ENCODE results near the gene KREMEN2. TPM values are rescaled to one million over a fixed set of nuclear protein-coding genes. Genes with fewer than 3 reads are reported as not detected.

The KREMEN2 gene
- polyA plus RNA-seq, 1 donor: 0.66 TPM

DNA sequence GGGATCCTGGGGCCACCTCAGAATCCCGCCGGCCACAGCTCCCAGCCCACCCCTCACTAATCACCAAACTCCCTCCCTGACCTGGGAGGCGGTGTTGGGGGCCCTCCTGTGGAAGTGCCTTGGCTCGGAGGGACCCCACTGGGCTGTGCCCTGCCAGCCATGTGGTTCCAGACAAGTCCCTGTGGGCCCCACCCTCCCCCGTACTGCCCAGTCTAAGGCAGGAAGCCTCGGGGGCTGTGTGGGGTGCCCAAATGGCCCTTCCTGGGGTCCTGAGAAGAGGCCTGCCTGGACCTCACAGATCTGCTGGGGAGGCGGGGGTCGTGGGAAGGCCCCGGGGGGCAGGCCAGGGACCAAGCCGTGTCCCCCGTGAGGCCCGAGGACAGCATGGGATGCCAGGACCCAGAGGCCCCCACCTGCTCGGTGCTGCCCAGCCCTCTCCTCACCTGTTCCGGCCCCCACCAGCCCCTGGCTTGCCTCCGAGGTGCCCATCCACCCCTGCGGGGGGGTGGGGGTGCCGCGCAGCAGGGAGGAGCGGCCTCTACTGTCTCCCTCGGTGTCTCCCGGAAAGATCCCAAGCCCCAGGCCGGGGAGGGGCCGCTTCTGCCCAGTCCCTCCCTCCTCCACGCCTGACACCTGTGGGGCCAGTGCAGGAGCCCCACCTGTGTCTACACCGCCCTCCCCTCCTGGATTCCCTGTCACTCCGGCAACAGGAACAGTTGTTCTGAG lies 9.3 kb upstream of the KREMEN2 start:
- peaks cover 13% of the 10 kb centered on the region for H3K4me1 ChIP-seq (ENCODE audit: control insufficient read depth, insufficient read depth, low read length)
- H3K9me3 ChIP-seq (ENCODE audit: control insufficient read depth, low read depth, low read length): peaks cover 8% of the 10 kb centered on the region
- peak overlapping the region; percentile 32 for H3K27ac ChIP-seq (ENCODE audit: low read length)
- H3K36me3 ChIP-seq (ENCODE audit: control insufficient read depth, insufficient read depth, low read length): no peaks in the 10 kb centered on the region
- peak in 1 of 2 donors; percentile 43 for DNase-seq
- peaks cover 18% of the 10 kb centered on the region for H3K27me3 ChIP-seq (ENCODE audit: control insufficient read depth, insufficient read depth, low read length)
- no CpG with 5 or more reads among the region's 26 CpGs for WGBS (ENCODE audit: insufficient coverage, low lambda C conversion rate)
- H3K4me3 ChIP-seq (ENCODE audit: low read length): peak overlapping the region; percentile 13

GRCh38 chr16:2955438-2955778 lies 8.7 kb upstream of the KREMEN2 start:
- peak overlapping the region; percentile 32 for H3K27ac ChIP-seq (ENCODE audit: low read length)

DNA sequence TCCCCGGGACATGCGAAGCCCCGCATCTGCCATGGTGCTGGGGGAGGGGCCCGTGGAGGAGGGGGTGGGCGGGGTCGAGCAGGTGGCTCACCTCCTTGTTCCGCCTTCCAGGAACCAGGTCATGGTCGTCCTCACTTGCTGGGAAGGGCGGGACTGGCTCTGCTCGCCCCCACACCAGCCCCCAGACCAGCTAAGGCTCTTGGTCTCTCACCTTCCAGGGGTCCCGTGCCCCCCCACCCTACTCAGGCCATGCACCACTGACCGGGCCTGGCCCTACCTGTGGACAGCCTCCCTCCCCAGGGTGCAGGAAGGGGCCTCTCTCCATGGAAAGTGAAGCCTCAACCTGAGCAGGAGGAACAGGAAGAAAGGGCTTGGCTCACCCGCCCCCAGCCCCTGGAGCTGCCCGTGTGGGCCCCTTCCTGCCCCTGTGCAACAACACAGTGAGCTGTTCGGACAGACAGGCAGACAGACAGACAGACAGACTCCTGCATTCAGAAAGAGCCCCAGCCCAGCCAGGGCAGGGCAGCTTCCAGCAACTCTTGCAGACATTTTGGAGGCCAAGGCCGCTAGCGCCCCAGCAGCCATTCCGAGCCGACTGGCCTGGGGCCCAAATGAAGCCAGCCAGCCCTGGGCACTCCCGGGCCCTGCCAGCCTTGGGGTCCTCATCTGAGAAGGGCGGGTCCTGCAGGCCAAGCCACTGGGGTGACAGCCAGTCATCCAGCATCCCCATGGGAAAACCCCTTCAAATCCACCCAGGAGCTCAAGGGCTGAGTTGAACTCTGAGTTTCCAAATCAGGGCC lies 8.1 kb upstream of the KREMEN2 start:
- Histone ChIP-seq H3K4me3 (ENCODE audit: low read length) (no peak overlapping the region), H3K27me3 (ENCODE audit: control insufficient read depth, insufficient read depth, low read length) (peaks cover 24% of the 10 kb centered on the region), H3K4me1 (ENCODE audit: control insufficient read depth, insufficient read depth, low read length) (peaks cover 13% of the 10 kb centered on the region), H3K9me3 (ENCODE audit: control insufficient read depth, low read depth, low read length) (peaks cover 6% of the 10 kb centered on the region), H3K36me3 (ENCODE audit: control insufficient read depth, insufficient read depth, low read length) (no peaks in the 10 kb centered on the region), H3K27ac (ENCODE audit: low read length) (no peak overlapping the region)
- no peak for DNase-seq
- no CpG with 5 or more reads among the region's 21 CpGs for WGBS (ENCODE audit: insufficient coverage, low lambda C conversion rate)

More at GRCh38 chr16:2955438-2955778, 8.7 kb upstream of the KREMEN2 start:
- Histone ChIP-seq H3K4me1 (ENCODE audit: control insufficient read depth, insufficient read depth, low read length) (peaks cover 13% of the 10 kb centered on the region), H3K36me3 (ENCODE audit: control insufficient read depth, insufficient read depth, low read length) (no peaks in the 10 kb centered on the region), H3K4me3 (ENCODE audit: low read length) (no peak overlapping the region), H3K27me3 (ENCODE audit: control insufficient read depth, insufficient read depth, low read length) (peaks cover 20% of the 10 kb centered on the region), H3K9me3 (ENCODE audit: control insufficient read depth, low read depth, low read length) (peaks cover 8% of the 10 kb centered on the region)
- no peak for DNase-seq
- no CpG with 5 or more reads among the region's 10 CpGs for whole genome bisulfite sequencing (ENCODE audit: insufficient coverage, low lambda C conversion rate)

GRCh38 chr16:2956579-2956956 lies 7.5 kb upstream of the KREMEN2 start:
- DNase-seq: no peak
- H3K4me1 ChIP-seq (ENCODE audit: control insufficient read depth, insufficient read depth, low read length): peaks cover 13% of the 10 kb centered on the region
- no CpG with 5 or more reads among the region's 11 CpGs for whole genome bisulfite sequencing (ENCODE audit: insufficient coverage, low lambda C conversion rate)

DNA sequence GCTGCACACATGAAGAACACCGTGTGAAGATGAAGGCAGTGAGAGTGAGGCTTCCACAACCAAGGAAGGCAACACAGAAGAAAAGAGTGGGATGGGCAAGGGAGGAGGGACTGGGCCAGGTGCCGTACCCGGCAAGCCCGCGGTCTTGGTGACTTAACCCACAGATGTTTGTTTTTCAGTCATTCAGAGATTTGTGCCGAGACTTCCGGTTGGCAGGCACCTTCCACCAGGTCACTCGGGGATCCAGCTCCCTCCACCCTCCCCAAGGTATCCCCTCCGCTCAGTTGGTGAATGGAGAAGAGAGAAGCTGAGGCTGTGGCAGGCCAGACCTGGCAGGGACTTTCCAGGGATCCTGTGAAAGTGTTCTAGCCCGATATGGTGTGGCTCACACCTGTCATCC lies 4.9 kb upstream of the KREMEN2 start:
- H3K4me3 ChIP-seq (ENCODE audit: low read length): no peak overlapping the region
- H3K4me1 ChIP-seq (ENCODE audit: control insufficient read depth, insufficient read depth, low read length): peaks cover 23% of the 10 kb centered on the region
- DNase-seq: no peak
- H3K27me3 ChIP-seq (ENCODE audit: control insufficient read depth, insufficient read depth, low read length): peaks cover 51% of the 10 kb centered on the region
- peaks cover 16% of the 10 kb centered on the region for H3K9me3 ChIP-seq (ENCODE audit: control insufficient read depth, low read depth, low read length)
- WGBS (ENCODE audit: insufficient coverage, low lambda C conversion rate): 40% methylated on average over 1 of the region's 10 CpGs
- no peak overlapping the region for H3K27ac ChIP-seq (ENCODE audit: low read length)
- no peaks in the 10 kb centered on the region for H3K36me3 ChIP-seq (ENCODE audit: control insufficient read depth, insufficient read depth, low read length)

More at GRCh38 chr16:2956579-2956956, 7.5 kb upstream of the KREMEN2 start:
- H3K27ac ChIP-seq (ENCODE audit: low read length): no peak overlapping the region
- H3K36me3 ChIP-seq (ENCODE audit: control insufficient read depth, insufficient read depth, low read length): no peaks in the 10 kb centered on the region
- H3K27me3 ChIP-seq (ENCODE audit: control insufficient read depth, insufficient read depth, low read length): peaks cover 25% of the 10 kb centered on the region
- no peak overlapping the region for H3K4me3 ChIP-seq (ENCODE audit: low read length)
- H3K9me3 ChIP-seq (ENCODE audit: control insufficient read depth, low read depth, low read length): peaks cover 6% of the 10 kb centered on the region

- peaks cover 57% of the 10 kb centered on the region for H3K27me3 ChIP-seq (ENCODE audit: control insufficient read depth, insufficient read depth, low read length)
- no peak overlapping the region for H3K4me3 ChIP-seq (ENCODE audit: low read length)
- no peaks in the 10 kb centered on the region for H3K36me3 ChIP-seq (ENCODE audit: control insufficient read depth, insufficient read depth, low read length)
- no peak overlapping the region for H3K27ac ChIP-seq (ENCODE audit: low read length)
- no peak for DNase-seq
- WGBS (ENCODE audit: insufficient coverage, low lambda C conversion rate): no CpG with 5 or more reads among the region's 17 CpGs
- H3K4me1 ChIP-seq (ENCODE audit: control insufficient read depth, insufficient read depth, low read length): peaks cover 27% of the 10 kb centered on the region
- peaks cover 18% of the 10 kb centered on the region for H3K9me3 ChIP-seq (ENCODE audit: control insufficient read depth, low read depth, low read length)
Observed at GRCh38 chr16:2960183-2961010, 3.7 kb upstream of the KREMEN2 start.

GRCh38 chr16:2962334-2963073 lies 1.6 kb upstream of the KREMEN2 start:
- DNase-seq: no peak
- Histone ChIP-seq H3K4me3 (ENCODE audit: low read length) (no peak overlapping the region), H3K27me3 (ENCODE audit: control insufficient read depth, insufficient read depth, low read length) (peaks cover 71% of the 10 kb centered on the region), H3K4me1 (ENCODE audit: control insufficient read depth, insufficient read depth, low read length) (peaks cover 18% of the 10 kb centered on the region), H3K27ac (ENCODE audit: low read length) (no peak overlapping the region), H3K9me3 (ENCODE audit: control insufficient read depth, low read depth, low read length) (peaks cover 23% of the 10 kb centered on the region), H3K36me3 (ENCODE audit: control insufficient read depth, insufficient read depth, low read length) (no peaks in the 10 kb centered on the region)
- no CpG with 5 or more reads among the region's 28 CpGs for WGBS (ENCODE audit: insufficient coverage, low lambda C conversion rate)

GRCh38 chr16:2963074-2963722 lies 877 bp upstream of the KREMEN2 start:
- no CpG with 5 or more reads among the region's 40 CpGs for WGBS (ENCODE audit: insufficient coverage, low lambda C conversion rate)
- H3K27ac ChIP-seq (ENCODE audit: low read length): no peak overlapping the region
- H3K9me3 ChIP-seq (ENCODE audit: control insufficient read depth, low read depth, low read length): peaks cover 28% of the 10 kb centered on the region
- no peak overlapping the region for H3K4me3 ChIP-seq (ENCODE audit: low read length)
- H3K36me3 ChIP-seq (ENCODE audit: control insufficient read depth, insufficient read depth, low read length): no peaks in the 10 kb centered on the region
- H3K4me1 ChIP-seq (ENCODE audit: control insufficient read depth, insufficient read depth, low read length): peaks cover 25% of the 10 kb centered on the region
- H3K27me3 ChIP-seq (ENCODE audit: control insufficient read depth, insufficient read depth, low read length): peaks cover 78% of the 10 kb centered on the region
- DNase-seq: no peak

DNA sequence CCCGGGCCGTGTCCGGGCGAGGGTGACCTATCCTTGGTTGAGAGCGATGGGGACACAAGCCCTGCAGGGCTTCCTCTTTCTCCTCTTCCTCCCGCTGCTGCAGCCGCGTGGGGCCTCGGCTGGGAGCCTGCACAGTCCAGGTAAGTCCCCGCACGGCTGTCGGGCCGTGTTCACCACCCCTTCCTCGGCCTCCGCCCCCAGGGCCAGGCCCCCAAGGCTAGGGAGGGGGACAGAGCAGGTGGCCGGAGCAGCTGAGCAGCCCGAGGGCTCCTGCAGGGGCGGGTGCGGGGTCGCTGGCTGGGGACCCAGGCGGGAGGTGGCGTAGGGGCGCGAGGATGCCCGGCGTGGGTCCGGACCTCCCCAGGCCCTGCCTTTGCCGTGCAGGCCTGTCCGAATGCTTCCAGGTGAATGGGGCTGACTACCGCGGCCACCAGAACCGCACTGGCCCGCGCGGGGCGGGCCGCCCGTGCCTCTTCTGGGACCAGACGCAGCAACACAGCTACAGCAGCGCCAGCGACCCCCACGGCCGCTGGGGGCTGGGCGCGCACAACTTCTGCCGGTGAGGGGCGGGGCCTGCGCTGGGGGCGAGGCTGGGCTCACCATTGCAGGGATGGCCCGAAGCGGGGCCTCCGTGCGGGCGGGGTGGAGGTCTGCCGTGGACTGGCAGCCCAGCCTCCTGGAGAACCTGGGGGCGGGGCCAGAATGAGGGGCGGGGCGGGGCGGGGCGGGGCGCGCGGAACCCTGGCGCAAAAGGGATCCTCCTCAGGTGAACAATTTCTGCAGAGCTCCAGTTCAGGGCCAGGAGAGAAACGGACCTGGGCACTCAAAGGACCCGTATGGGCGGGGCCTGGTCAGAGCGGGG lies 631 bp downstream of the KREMEN2 start:
- peaks cover 75% of the 10 kb centered on the region for H3K27me3 ChIP-seq (ENCODE audit: control insufficient read depth, insufficient read depth, low read length)
- peak overlapping the region; percentile 13 for H3K4me3 ChIP-seq (ENCODE audit: low read length)
- no peak overlapping the region for H3K27ac ChIP-seq (ENCODE audit: low read length)
- H3K36me3 ChIP-seq (ENCODE audit: control insufficient read depth, insufficient read depth, low read length): no peaks in the 10 kb centered on the region
- DNase-seq: peak in 1 of 2 donors; percentile 56
- no CpG with 5 or more reads among the region's 68 CpGs for WGBS (ENCODE audit: insufficient coverage, low lambda C conversion rate)
- peaks cover 32% of the 10 kb centered on the region for H3K4me1 ChIP-seq (ENCODE audit: control insufficient read depth, insufficient read depth, low read length)
- H3K9me3 ChIP-seq (ENCODE audit: control insufficient read depth, low read depth, low read length): peaks cover 28% of the 10 kb centered on the region

Data from large intestine (tissue), 3 donors.